Measurements from ENCODE around the gene UVRAG.
"Not testable (repeated sequence)": the region's sequence is repeated elsewhere in the genome, so short reads cannot be mapped to it uniquely, and the experiment has no call there.

The UVRAG gene

DNA sequence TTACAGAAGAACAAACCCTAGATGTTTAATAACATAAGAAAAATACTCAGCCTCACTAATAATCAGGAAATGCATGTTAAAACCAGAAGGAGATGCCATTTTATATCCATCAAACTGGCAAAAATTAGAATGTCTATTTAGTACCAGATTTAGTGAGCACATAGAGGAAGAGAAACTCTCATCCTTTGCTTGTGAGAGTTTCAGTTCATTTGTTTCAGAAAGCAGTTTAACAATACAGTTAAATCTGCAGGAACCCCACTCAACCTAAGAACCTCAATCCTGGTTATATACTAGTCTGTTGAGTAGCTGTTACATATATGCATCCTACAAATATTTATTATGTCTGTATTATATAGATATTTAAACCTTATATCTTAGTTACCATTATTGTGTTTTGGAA is 218.7 kb downstream of the UVRAG start:
- no peak for DNase-seq

DNA sequence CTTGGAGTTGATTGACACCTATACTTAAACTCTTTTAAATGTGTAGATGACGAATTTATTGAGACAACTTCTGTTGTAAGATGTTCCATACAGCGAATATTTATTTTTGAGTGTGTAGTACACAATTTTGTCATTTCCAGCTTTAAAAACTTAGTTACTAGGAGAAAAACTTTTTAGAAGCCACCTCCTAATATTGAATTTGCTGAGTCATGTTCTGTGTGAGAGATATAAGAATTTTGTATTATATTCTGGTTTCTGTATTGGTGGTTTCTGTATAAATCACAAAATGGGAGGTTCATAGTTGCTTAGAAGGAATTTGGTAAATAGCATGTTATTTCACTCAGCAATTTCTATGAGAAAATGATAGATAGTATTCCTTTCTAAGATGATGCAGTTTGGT is 220.0 kb downstream of the UVRAG start:
- no peak for DNase-seq

DNA sequence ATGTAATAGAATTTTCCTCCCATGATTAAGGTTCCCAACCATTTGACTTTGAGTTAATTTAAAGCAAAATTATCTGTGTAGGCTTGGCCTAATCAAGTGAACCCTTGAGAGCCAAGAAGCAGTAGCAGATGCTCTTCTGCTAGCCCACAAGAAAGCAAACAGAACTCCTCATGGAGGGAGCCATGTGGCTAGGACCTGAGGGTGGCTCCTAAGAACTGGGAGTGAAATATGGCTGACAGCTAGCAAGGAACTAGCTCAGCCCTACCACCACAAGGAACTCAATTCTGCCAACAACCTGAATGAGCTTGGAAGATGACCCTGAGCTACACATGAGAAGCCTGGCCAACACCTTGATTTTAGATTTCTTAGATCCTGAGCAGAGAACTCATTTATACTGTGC is 223.6 kb downstream of the UVRAG start:
- no peak for DNase-seq

GRCh38 chr11:76041208-76041607 is 226.2 kb downstream of the UVRAG start:
- no peak for DNase-seq

DNA sequence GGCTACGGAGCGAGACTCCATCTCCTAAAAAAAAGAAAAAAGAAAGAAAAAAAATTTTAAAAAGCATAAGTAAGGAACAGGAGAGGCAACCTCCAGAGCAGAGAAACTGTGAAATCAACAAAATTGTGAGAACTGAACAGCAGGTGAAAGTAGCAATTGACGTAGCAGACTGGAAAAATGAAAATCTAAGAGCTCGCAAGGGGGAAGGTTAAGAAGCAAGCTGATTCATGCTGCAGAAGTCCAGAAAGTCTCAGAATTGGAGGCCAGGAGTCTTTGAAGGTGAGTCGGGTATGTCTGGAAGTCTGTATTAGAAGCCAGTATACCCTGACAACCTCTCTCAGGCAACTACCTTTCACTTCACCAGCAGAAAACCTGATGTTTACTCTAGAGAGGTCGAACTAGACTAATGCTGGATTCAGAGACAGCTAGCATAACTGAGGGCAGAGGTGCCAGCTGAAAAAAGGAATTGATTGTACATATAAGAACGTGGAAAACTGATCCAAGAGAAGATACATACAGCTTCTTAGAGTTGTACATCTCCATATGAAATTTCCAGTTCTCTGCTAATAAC is 229.8 kb downstream of the UVRAG start:
- no peak for DNase-seq

GRCh38 chr11:76047231-76047630 is 232.2 kb downstream of the UVRAG start:
- DNase-seq = no peak

GRCh38 chr11:76047766-76048165 is 232.8 kb downstream of the UVRAG start:
- no peak for DNase-seq

- peak; percentile 8 for DNase-seq
These were observed 233.8 kb downstream of the UVRAG start for GRCh38 chr11:76048763-76049162.

DNA sequence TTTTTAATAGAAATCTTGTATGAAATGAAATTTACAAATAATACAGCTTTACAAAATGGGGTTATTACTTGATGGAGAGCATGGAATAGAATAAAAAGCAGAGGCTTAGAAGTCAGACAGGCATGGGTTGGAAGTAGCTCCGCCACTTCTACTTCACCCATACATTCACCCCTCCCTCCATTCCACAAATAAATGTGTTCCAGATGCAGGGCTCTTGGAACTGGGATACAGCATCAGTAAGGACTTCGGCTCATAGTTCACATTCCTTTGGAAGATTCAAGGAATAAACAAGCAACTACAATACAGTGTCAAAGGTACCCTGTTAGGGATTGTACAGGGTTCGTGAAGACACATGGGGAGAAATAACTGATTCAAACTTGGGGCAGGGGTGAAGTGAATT is 234.5 kb downstream of the UVRAG start:
- DNase-seq = no peak

- DNase-seq = no peak
These were observed 236.9 kb downstream of the UVRAG start for GRCh38 chr11:76051937-76052336.

- no peak for DNase-seq
These were observed 239.3 kb downstream of the UVRAG start for GRCh38 chr11:76054330-76054729.

GRCh38 chr11:76056876-76057275 is 241.9 kb downstream of the UVRAG start:
- DNase-seq = no peak

- DNase-seq = not testable (repeated sequence)
These were observed 245.5 kb downstream of the UVRAG start for GRCh38 chr11:76060475-76061036.

GRCh38 chr11:76062733-76063132 is 247.7 kb downstream of the UVRAG start:
- DNase-seq = no peak

GRCh38 chr11:76064192-76064591 is 249.2 kb downstream of the UVRAG start:
- DNase-seq = no peak

DNA sequence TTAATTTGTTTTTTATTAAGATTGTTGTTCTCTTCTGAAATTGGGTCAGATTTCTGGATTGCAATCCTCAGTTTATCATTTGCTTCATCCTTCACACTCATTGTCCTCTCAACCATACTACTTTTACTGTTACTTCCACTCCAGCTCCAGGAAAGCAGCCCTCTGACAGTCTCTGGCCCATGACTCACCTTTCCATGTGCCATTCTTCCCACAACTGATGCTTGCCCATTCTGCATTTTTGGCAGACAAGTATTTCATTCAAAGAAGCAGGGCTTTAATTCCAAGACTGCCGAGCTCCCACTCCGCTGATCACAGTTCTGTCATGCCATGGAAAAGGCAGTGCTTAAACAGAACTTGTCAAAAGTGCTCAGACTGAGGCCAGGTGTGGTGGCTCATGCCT is 252.1 kb downstream of the UVRAG start:
- DNase-seq = no peak

DNA sequence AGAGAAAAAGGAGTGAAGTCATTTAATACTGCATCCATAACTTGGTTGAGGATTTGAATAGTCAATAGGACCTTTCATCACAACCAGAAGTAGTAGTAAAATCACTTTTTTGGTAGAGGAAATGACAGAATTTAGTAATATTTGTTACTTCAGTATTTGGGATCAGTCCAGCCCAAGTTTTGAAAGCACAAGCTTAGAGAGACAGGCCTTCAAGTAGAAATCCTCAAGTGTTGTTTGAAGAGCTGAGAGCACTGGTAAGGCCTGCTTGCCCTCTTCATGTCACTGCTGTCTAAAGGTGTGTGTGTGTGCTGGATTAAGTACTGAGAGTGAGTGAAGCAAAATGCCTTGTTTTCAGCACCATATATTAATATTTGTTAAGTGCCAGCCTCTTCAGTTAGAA is 254.0 kb downstream of the UVRAG start:
- DNase-seq = peak; percentile 61

GRCh38 chr11:76071090-76071489 is 256.1 kb downstream of the UVRAG start:
- no peak for DNase-seq

DNA sequence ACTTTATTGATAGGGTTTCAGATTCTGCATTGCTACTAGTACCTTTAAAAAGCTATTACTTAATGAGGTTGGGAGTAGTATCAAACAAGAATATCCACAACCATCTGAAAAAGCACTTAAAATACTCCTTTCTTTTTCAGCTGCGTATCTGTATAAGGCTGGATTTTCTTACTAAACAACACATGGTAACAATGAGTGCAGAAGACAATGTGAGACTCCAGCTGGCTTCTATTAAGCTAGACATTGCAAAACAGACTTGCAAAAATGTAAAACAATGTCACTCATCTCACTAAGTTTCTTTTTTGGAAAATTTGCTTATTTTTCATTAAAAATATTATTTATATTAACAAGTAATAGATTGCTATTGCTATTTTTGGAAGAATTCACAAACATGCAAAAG is 258.7 kb downstream of the UVRAG start:
- no peak for DNase-seq

- DNase-seq = no peak
These were observed 259.4 kb downstream of the UVRAG start for GRCh38 chr11:76074148-76075095.

DNA sequence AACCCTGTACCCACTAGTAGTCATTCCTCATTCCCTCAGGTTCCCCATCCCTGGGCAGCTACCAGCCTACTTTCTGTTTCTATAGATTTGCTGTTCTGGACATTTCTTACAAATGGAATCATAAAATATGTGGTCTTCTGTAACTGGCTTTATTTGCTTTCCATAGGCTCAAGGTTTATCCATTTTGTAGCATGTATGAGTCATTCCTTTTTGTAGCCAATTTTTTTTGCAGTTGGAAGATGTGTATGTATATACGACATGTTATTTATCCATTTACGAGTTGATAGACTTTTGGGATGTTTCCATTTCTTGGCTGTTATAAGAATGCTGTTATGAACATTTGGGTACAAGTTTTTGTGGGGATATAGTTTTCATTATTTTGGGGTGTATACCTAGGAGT is 260.7 kb downstream of the UVRAG start:
- no peak for DNase-seq

GRCh38 chr11:76076253-76076652 is 261.2 kb downstream of the UVRAG start:
- DNase-seq = not testable (repeated sequence)

GRCh38 chr11:76076749-76077148 is 261.7 kb downstream of the UVRAG start:
- DNase-seq = no peak

- no peak for DNase-seq
These were observed 262.7 kb downstream of the UVRAG start for GRCh38 chr11:76077575-76078150.

All from DMS79 treated with DMSO at 0.1 percent for 48 hours (cell line).